Smooth muscle cell (in vitro differentiated cells): ENCODE results near the gene GPX4. TPM values are rescaled to one million over a fixed set of nuclear protein-coding genes. Genes with fewer than 3 reads are reported as not detected.

Source experiments
- DNase-seq: peaks from one replicate; lab custom pipeline; 2025; ENCODE audit not compliant: unreplicated experiment; lab: John Stamatoyannopoulos, UW
- H2AFZ ChIP-seq: fragments of 200-600 bp; sonication (generic); 2 replicates; pipeline ENCODE4 v1.6.0; 2016; ENCODE audit warnings: antibody characterized with exemption, low read depth, mild to moderate bottlenecking
- H3F3A ChIP-seq: fragments of 200-600 bp; sonication (generic); 2 replicates; pipeline ENCODE4 v1.6.0; 2017; ENCODE audit warnings: antibody characterized with exemption, low read depth
- H3K27ac ChIP-seq: fragments of 200-600 bp; sonication (generic); 2 replicates; pipeline ENCODE4 v1.5.1; 2016; ENCODE audit warnings: low read depth, mild to moderate bottlenecking
- H3K27me3 ChIP-seq: fragments of 200-600 bp; sonication (generic); 2 replicates; pipeline ENCODE4 v1.6.1; 2016; ENCODE audit warnings: low read depth, mild to moderate bottlenecking
- H3K36me3 ChIP-seq: fragments of 200-600 bp; sonication (generic); 2 replicates; pipeline ENCODE4 v1.5.1; 2016; ENCODE audit warnings: low read depth
- H3K4me1 ChIP-seq: fragments of 200-600 bp; sonication (generic); 2 replicates; pipeline ENCODE4 v1.5.1; 2016; ENCODE audit warnings: low read depth
- H3K4me2 ChIP-seq: fragments of 200-600 bp; sonication (generic); 2 replicates; pipeline ENCODE4 v1.6.0; 2016; ENCODE audit warnings: mild to moderate bottlenecking
- H3K4me3 ChIP-seq: fragments of 200-600 bp; sonication (generic); 2 replicates; pipeline ENCODE4 v1.5.1; 2016; ENCODE audit warnings: mild to moderate bottlenecking
- H3K79me2 ChIP-seq: fragments of 200-600 bp; sonication (generic); 2 replicates; pipeline ENCODE4 v1.6.0; 2016; ENCODE audit warnings: low read depth, mild to moderate bottlenecking
- H3K9ac ChIP-seq: fragments of 200-600 bp; sonication (generic); 2 replicates; pipeline ENCODE4 v1.6.0; 2016; ENCODE audit warnings: low read depth
- H3K9me3 ChIP-seq: fragments of 200-600 bp; sonication (generic); replicated peaks from 2 replicates; pipeline ENCODE4 v1.5.1; 2016; ENCODE audit warnings: low read depth
- H4K20me1 ChIP-seq: fragments of 200-600 bp; sonication (generic); 2 replicates; pipeline ENCODE4 v1.6.0; 2016; ENCODE audit warnings: low read depth
- CTCF ChIP-seq: fragments of 200-600 bp; sonication (generic); IDR thresholded peaks from 2 replicates; pipeline ENCODE4 v1.5.1; 2017; ENCODE audit warnings: borderline replicate concordance, mild to moderate bottlenecking, antibody characterized with exemption; ENCODE audit not compliant: insufficient read depth, poor library complexity, severe bottlenecking
- WGBS: methylation state at CpG from one replicate; pipeline ENCODE4 v1.1.7; 2016; ENCODE audit warnings: low lambda C conversion rate; 5-methylcytosine and 5-hydroxymethylcytosine counted together
- polyA plus RNA-seq: library from polyadenylated mRNA; unstranded; fragments of >200 nt; fragmentation: Nextera tagmentation; extraction: Ambion mirVana; gene quantifications from 2 replicates; pipeline ENCODE4 v1.2.1, GENCODE V29; 2016
- total RNA-seq: library from RNA; depleted of rRNA; stranded (reverse); fragments of >200 nt; gene quantifications from 2 replicates; pipeline ENCODE4 v1.2.3, GENCODE V29; 2014

The GPX4 gene
- total and polyA plus RNA-seq, 2 experiments from 2014 or later, result 325 to 450 TPM

- Histone ChIP-seq H3K27ac (no peak overlapping the region), H3K4me2 (no peak overlapping the region), H3K27me3 (peaks cover 33% of the 10 kb centered on the region), H3K36me3 (no peaks in the 10 kb centered on the region), H3K9me3 (no peaks in the 10 kb centered on the region), H3F3A (no peaks in the 10 kb centered on the region), H2AFZ (no peak overlapping the region), H3K9ac (no peak overlapping the region), H3K79me2 (no peaks in the 10 kb centered on the region), H3K4me3 (no peak overlapping the region), H3K4me1 (no peaks in the 10 kb centered on the region), H4K20me1 (peaks cover 10% of the 10 kb centered on the region)
- TF ChIP-seq CTCF, result no peak
- no peak for DNase-seq
- 95% methylated on average over 30 of the region's 30 CpGs for WGBS
Measured at GRCh38 chr19:1073063-1073955, 30.5 kb upstream of the GPX4 start.

- Histone ChIP-seq H3K27ac (no peak overlapping the region), H2AFZ (no peak overlapping the region), H3K9me3 (no peaks in the 10 kb centered on the region), H3K9ac (no peak overlapping the region), H3K4me3 (no peak overlapping the region), H3F3A (no peaks in the 10 kb centered on the region), H3K79me2 (no peaks in the 10 kb centered on the region), H3K36me3 (no peaks in the 10 kb centered on the region), H4K20me1 (peaks cover 10% of the 10 kb centered on the region), H3K27me3 (peaks cover 26% of the 10 kb centered on the region), H3K4me2 (no peak overlapping the region), H3K4me1 (no peaks in the 10 kb centered on the region)
- no peak for DNase-seq
- 94% methylated on average over 27 of the region's 28 CpGs for WGBS
- TF ChIP-seq CTCF, result no peak
Measured at GRCh38 chr19:1073956-1074517, 29.8 kb upstream of the GPX4 start.

- peaks cover 10% of the 10 kb centered on the region for H4K20me1 ChIP-seq
- H3K79me2 ChIP-seq, result no peaks in the 10 kb centered on the region
- no peaks in the 10 kb centered on the region for H3K4me1 ChIP-seq
- TF ChIP-seq CTCF, result no peak
- H3K4me3 ChIP-seq, result no peak overlapping the region
- no peak for DNase-seq
- no peaks in the 10 kb centered on the region for H3F3A ChIP-seq
- H3K27ac ChIP-seq, result no peak overlapping the region
- H3K36me3 ChIP-seq, result no peaks in the 10 kb centered on the region
- peaks cover 19% of the 10 kb centered on the region for H3K27me3 ChIP-seq
- H2AFZ ChIP-seq, result no peak overlapping the region
- H3K9me3 ChIP-seq, result no peaks in the 10 kb centered on the region
- no peak overlapping the region for H3K4me2 ChIP-seq
- no peak overlapping the region for H3K9ac ChIP-seq
- 96% methylated on average over 23 of the region's 54 CpGs for WGBS
Measured at GRCh38 chr19:1074544-1075283, 29.1 kb upstream of the GPX4 start.
